GM18526 (cell line): Measurements from ENCODE around the gene IL22RA2.

Experiments used
- POLR2A ChIP-seq: IDR thresholded peaks from 3 replicates; pipeline ENCODE4 v1.6.1; 2011; ENCODE audit not compliant: insufficient read length; ENCODE audit errors: extremely low read depth

The IL22RA2 gene

GRCh38 chr6:137173501-137173900 lies at the start of gene IL22RA2:
IL22RA2 (minus strand) TSS chr6:137173644; CDS start chr6:137161749, 11,895 bp downstream.
- no peak for TF ChIP-seq POLR2A

GRCh38 chr6:137222381-137222780 lies 48.9 kb upstream of the IL22RA2 start:
- TF ChIP-seq POLR2A: no peak

- no peak for TF ChIP-seq POLR2A
Measured at GRCh38 chr6:137219664-137220252, 46.3 kb upstream of the IL22RA2 start.

GRCh38 chr6:137218917-137219663 lies 45.6 kb upstream of the IL22RA2 start, which contains the start of gene IFNGR1:
IFNGR1 (minus strand) TSS chr6:137219385; CDS start chr6:137219327, 58 bp downstream.
- peak; percentile 89 for TF ChIP-seq POLR2A

GRCh38 chr6:137218473-137218916 lies 45.1 kb upstream of the IL22RA2 start:
- TF ChIP-seq POLR2A: no peak

GRCh38 chr6:137217801-137218472 lies 44.5 kb upstream of the IL22RA2 start:
- TF ChIP-seq POLR2A: no peak

- TF ChIP-seq POLR2A: no peak
Measured at GRCh38 chr6:137216875-137217553, 43.6 kb upstream of the IL22RA2 start.

- no peak for TF ChIP-seq POLR2A
Measured at GRCh38 chr6:137216106-137216505, 42.7 kb upstream of the IL22RA2 start.

- TF ChIP-seq POLR2A: no peak
Measured at GRCh38 chr6:137214931-137215330, 41.5 kb upstream of the IL22RA2 start.

- no peak for TF ChIP-seq POLR2A
Measured at GRCh38 chr6:137213813-137214212, 40.4 kb upstream of the IL22RA2 start.

- no peak for TF ChIP-seq POLR2A
Measured at GRCh38 chr6:137213331-137213740, 39.9 kb upstream of the IL22RA2 start.

GRCh38 chr6:137211910-137212309 lies 38.5 kb upstream of the IL22RA2 start:
- TF ChIP-seq POLR2A: no peak

GRCh38 chr6:137210903-137211302 lies 37.5 kb upstream of the IL22RA2 start:
- TF ChIP-seq POLR2A: no peak

GRCh38 chr6:137208279-137208678 lies 34.8 kb upstream of the IL22RA2 start:
- TF ChIP-seq POLR2A: no peak

- no peak for TF ChIP-seq POLR2A
Measured at GRCh38 chr6:137206577-137206976, 33.1 kb upstream of the IL22RA2 start.
